GM13977 (cell line): Measurements from ENCODE around the gene PTPRQ.
"Not testable (repeated sequence)": the region's sequence is repeated elsewhere in the genome, so short reads cannot be mapped to it uniquely, and the experiment has no call there.

Source experiments
- DNase-seq: peaks from one replicate; pipeline ENCODE4 v3.0.0; 2012; ENCODE audit warnings: low spot score
- in situ Hi-C: fragments of 300-500 bp; cut with MboI; formaldehyde crosslinking; loops from one replicate; pipeline ENCODE4 v1.12.0; 2022; ENCODE audit warnings: low sequenced_read_pairs, low pct_unique_long_range_greater_than_20kb, mixed read lengths, inconsistent platforms; ENCODE audit not compliant: unreplicated experiment
- TF ChIP-seq, protein P1 (sequence below): IDR thresholded peaks from 2 replicates; pipeline ENCODE4 v1.5.1; 2012; ENCODE audit warnings: mild to moderate bottlenecking, control low read depth; ENCODE audit not compliant: insufficient read depth; ENCODE audit errors: extremely low read depth, missing control alignments

PTPRQ gene

DNA sequence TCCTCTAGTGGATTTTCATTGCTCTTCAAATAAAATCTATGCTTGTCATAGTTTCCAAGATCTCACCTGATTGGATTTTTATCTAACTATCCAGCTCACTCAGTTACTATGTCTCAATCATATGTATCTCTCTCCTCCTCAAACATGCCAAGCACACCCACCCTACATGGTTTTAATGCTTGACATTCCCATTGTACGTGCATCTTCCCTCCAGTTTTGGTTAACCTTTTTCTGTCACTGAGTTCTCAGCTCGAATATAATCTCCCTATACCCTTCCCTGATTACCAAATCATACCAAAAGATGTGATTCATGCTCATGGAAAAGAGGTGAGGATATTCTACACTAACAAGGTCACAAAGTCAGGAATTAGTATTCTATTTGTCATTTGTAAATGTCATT, 12.0 kb upstream of the PTPRQ start:
- in situ Hi-C loops: no loop called here
- TF ChIP-seq, protein P1, sequence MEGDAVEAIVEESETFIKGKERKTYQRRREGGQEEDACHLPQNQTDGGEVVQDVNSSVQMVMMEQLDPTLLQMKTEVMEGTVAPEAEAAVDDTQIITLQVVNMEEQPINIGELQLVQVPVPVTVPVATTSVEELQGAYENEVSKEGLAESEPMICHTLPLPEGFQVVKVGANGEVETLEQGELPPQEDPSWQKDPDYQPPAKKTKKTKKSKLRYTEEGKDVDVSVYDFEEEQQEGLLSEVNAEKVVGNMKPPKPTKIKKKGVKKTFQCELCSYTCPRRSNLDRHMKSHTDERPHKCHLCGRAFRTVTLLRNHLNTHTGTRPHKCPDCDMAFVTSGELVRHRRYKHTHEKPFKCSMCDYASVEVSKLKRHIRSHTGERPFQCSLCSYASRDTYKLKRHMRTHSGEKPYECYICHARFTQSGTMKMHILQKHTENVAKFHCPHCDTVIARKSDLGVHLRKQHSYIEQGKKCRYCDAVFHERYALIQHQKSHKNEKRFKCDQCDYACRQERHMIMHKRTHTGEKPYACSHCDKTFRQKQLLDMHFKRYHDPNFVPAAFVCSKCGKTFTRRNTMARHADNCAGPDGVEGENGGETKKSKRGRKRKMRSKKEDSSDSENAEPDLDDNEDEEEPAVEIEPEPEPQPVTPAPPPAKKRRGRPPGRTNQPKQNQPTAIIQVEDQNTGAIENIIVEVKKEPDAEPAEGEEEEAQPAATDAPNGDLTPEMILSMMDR: no peak
- no peak for DNase-seq

DNA sequence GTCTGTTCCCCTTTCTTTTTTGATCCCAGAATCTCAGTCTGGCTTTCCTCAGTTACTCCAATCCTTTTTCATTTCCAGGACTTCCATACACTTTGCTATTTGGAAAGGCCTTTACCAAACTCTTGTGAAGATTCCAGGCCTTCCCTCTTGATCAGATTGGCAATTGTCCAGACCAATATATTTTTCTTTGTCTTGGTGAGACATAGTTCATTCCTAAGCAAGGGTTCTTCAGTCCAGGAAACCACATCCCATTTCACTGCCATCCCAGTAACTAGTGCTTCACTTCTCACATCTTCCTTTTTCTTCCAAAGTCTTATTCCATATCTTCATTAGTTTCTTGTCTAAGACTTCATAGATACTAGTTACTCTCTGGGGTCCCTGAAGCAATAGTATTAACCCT, 2.1 kb upstream of the PTPRQ start:
- in situ Hi-C loops: no loop called here
- TF ChIP-seq, protein P1: no peak
- DNase-seq: no peak

DNA sequence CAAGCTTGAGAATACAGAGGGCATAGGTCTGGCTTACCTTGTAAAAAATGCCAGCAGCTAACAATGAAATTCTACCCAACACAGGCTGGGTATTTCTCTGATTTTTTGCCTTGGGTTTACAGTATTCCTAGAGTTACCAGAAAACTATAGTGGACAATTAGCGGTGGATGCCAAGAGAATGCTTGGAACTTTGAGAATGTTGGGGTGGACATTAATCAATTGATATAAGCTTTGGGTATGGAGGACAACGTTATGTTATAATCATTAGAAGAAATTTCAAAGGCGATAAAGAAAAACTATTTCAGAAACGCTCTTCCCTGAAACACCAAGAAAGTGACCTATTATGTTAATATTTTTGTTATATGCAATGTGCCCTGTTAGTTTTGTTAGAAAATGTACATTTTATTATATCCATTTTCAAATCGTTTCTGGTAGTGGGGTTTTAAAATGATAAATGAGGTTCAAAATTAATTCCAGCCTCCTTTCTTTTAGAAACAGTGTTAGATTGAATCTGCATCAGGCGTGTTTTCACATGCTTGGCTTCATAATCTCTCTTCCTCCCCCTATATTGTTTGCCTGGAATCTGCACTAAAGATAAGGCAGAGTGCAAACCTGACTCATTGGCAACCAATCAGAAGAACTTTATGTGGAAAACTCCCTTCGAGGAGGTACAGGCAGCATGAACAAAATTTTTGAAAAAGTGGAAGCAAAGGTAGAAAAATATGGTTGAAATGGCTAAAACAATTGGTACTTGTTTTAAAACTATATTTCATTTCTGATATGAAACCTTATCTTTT, 1.4 kb upstream of the PTPRQ start:
- in situ Hi-C loops: no loop called here
- TF ChIP-seq, protein P1: no peak
- no peak for DNase-seq

DNA sequence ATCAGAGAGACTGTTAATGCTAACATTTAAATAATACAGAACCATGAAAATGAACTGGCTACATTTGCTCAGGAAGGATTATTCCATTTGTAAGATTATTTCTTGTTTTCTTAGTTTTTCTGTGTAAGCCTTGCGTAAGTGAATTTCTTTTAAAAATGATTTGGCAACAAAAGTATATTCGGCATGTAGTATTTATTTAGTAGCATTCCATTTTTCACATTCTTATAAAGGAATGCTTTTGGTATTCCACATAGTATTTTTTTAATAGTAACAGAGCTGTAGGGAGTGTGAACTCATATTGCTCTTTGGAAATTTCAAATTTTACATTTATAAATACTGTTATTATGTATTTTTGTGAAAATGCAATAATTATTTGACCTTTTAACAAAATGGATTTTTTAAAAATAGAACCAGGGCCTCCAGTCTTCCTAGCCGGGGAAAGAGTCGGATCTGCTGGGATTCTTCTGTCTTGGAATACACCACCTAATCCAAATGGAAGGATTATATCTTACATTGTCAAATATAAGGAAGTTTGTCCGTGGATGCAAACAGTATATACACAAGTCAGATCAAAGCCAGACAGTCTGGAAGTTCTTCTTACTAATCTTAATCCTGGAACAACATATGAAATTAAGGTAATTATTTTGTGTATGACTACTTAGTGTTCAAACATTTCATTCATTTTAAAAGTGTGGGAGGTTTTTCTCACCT, 1.2 kb downstream of the PTPRQ start:
- in situ Hi-C loops: no loop called here
- no peak for DNase-seq
- TF ChIP-seq, protein P1: no peak

DNA sequence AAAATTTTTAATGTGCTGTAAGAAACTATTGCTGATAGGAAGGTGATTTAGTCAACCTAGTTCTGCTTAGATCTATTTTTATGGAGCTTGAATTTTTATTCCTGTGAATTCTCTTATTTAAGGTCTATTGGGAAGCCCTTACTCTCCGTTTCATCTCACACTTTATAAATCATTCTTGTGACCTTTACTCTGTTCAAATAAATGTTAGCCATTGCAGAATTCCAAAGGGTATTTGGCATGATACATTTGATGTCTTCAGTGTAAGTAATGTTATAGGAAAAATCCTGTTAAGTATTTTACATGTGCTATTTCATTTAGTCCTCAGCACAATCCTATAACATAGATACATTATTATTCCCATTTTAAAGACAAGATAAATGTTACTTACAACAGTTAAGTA, 12.5 kb downstream of the PTPRQ start:
- TF ChIP-seq, protein P1: no peak
- in situ Hi-C loops: no loop called here
- DNase-seq: no peak

DNA sequence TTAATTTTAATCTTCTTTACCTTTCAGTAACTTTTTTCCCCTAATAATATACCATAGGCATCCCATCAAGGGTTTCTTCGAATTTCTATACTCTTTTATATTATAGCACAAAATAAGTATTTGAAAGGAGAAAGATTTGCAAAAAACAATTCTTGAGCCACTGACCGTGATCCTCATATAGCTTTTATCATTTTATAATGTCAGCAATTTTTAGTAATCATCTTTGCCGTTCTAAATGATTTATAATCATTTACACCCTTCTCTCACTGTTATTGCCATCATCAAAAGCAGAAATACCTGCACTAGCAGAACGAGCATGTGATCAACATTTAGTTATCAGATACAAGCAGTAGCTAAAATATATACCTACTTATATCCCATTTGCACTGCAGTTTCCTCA, 16.9 kb downstream of the PTPRQ start:
- TF ChIP-seq, protein P1: no peak
- no peak for DNase-seq
- in situ Hi-C loops: no loop called here

DNA sequence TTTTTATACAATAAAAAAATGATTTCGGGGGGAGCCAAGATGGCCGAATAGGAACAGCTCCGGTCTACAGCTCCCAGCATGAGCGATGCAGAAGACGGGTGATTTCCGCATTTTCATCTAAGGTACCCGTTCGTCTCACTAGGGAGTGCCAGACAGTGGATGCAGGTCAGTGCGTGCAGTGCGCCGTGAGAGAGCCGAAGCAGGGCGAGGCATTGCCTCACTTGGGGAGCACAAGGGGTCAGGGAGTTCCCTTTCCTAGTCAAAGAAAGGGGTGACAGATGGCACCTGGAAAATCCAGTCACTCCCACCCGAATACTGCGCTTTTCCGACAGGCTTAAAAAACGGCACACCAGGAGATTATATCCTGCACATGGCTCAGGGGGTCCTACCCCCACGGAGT, 17.8 kb downstream of the PTPRQ start:
- in situ Hi-C loops, DNase-seq: not testable (repeated sequence)
